ENCODE measurements around the gene ICAM5. TPM values are rescaled to one million over a fixed set of nuclear protein-coding genes. Genes with fewer than 3 reads are reported as not detected.
A peak's percentile ranks its signal among the peaks of the same experiment; 100 is the strongest.
"Not testable (repeated sequence)": the region's sequence is repeated elsewhere in the genome, so short reads cannot be mapped to it uniquely, and the experiment has no call there.

Gene ICAM5
- total RNA-seq: 5.5 and 11.7 TPM in 2 replicates

- TF ChIP-seq CTCF (IDR thresholded peaks at IDR 0.05; ENCODE audit: insufficient read depth, low read depth, low read length): no peak
- peak within 1 kb of the TSS; percentile 67 for H3K4me3 ChIP-seq (ENCODE audit: low read depth, low read length)
- DNase-seq (ENCODE audit: low read depth): peak; percentile 34
Observed at GRCh38 chr19:10289836-10290356, at the start of gene ICAM5. Gene ICAM5 (plus strand): TSS chr19:10289952. CDS start chr19:10290044, 92 bp downstream.

GRCh38 chr19:10241826-10242449, 47.8 kb upstream of the ICAM5 start:
- DNase-seq (ENCODE audit: low read depth); H3K4me3 ChIP-seq (ENCODE audit: low read depth, low read length): not testable (repeated sequence)

GRCh38 chr19:10243606-10244005, 46.1 kb upstream of the ICAM5 start:
- DNase-seq (ENCODE audit: low read depth): no peak
- no peak overlapping the region for H3K4me3 ChIP-seq (ENCODE audit: low read depth, low read length)
- no peak for TF ChIP-seq CTCF (IDR thresholded peaks at IDR 0.05; ENCODE audit: insufficient read depth, low read depth, low read length)

- no peak overlapping the region for H3K4me3 ChIP-seq (ENCODE audit: low read depth, low read length)
- no peak for DNase-seq (ENCODE audit: low read depth)
- no peak for TF ChIP-seq CTCF (IDR thresholded peaks at IDR 0.05; ENCODE audit: insufficient read depth, low read depth, low read length)
Observed at GRCh38 chr19:10245189-10245939, 44.4 kb upstream of the ICAM5 start.

GRCh38 chr19:10246511-10246910, 43.2 kb upstream of the ICAM5 start:
- H3K4me3 ChIP-seq (ENCODE audit: low read depth, low read length): no peak overlapping the region
- no peak for DNase-seq (ENCODE audit: low read depth)
- no peak for TF ChIP-seq CTCF (IDR thresholded peaks at IDR 0.05; ENCODE audit: insufficient read depth, low read depth, low read length)

- peak within 1 kb of the TSS; percentile 99 for H3K4me3 ChIP-seq (ENCODE audit: low read depth, low read length)
- TF ChIP-seq CTCF (IDR thresholded peaks at IDR 0.05; ENCODE audit: insufficient read depth, low read depth, low read length): no peak
- peak; percentile 99 for DNase-seq (ENCODE audit: low read depth)
Observed at GRCh38 chr19:10251792-10252694, 37.7 kb upstream of the ICAM5 start, which contains the start of gene MRPL4. Gene MRPL4 (plus strand): TSS chr19:10252214. CDS start chr19:10252254, 40 bp downstream.

Measured in fibroblast of villous mesenchyme (primary cell).